GM12878 (cell line): Measurements from ENCODE around the gene TRIM62. TPM values are rescaled to one million over a fixed set of nuclear protein-coding genes. Genes with fewer than 3 reads are reported as not detected.

Experiments
- ATAC-seq: fragments of 200-7000 bp; cut with Tn5 transposase; 3 replicates; pipeline ENCODE4 v1.9.1; 2020; ENCODE audit warnings: mild to moderate bottlenecking, moderate library complexity
- BruUV-seq: library from RNA; stranded (reverse); fragments of 400-500 nt; replicated peaks from 2 replicates; lab custom pipeline; 2021; lab: Mats Ljungman, UMichigan
- CTCF ChIA-PET: fragments of 300-600 bp; sonication (Branson Sonifier 250); formaldehyde crosslinking; extraction: SDS; loops from one replicate; lab custom pipeline; 2021; ENCODE audit warnings: inconsistent platforms; lab: Yijun Ruan, JAX
- POLR2A ChIA-PET: fragments of 350-600 bp; formaldehyde crosslinking; extraction: SDS; loops from one replicate; lab custom pipeline; 2021; ENCODE audit warnings: inconsistent platforms; lab: Charles Lee
- RAD21 ChIA-PET: fragments of 300-600 bp; sonication (Branson Sonifier 250); formaldehyde crosslinking; loops from one replicate; lab custom pipeline; 2023; ENCODE audit warnings: antibody characterized with exemption; ENCODE audit not compliant: unreplicated experiment; lab: Charles Lee
- SMC1A ChIA-PET: fragments of 300-600 bp; sonication (Branson Sonifier 250); formaldehyde crosslinking; loops from one replicate; lab custom pipeline; 2023; ENCODE audit not compliant: unreplicated experiment, uncharacterized antibody; lab: Charles Lee
- DNase-seq: peaks from one replicate; pipeline ENCODE4 v3.0.0-alpha.2; 2011; ENCODE audit warnings: low read depth, low spot score
- FAIRE-seq: peaks from 3 replicates; lab custom pipeline; 2011; peaks lifted over from hg19 to GRCh38; lab: Jason Lieb, UNC
- H2AFZ ChIP-seq: 2 replicates; pipeline ENCODE4 v1.6.0; 2011; ENCODE audit warnings: low read depth, low read length, control low read depth; ENCODE audit not compliant: control insufficient read depth
- H3K27ac ChIP-seq: 2 replicates; pipeline ENCODE4 v1.5.1; 2011; ENCODE audit warnings: control low read depth; ENCODE audit not compliant: control insufficient read depth, insufficient read depth
- H3K27me3 ChIP-seq, 2 experiments: replicated peaks in 1 of 2; 2 replicates each; pipeline versions ENCODE4 v1.6.0 to v1.6.1; 2011; ENCODE audit warnings: low read length in 1 of 2; ENCODE audit not compliant: control insufficient read depth in 2 of 2, insufficient read depth in 2 of 2
- H3K36me3 ChIP-seq, 2 experiments: 2 replicates each; pipeline ENCODE4 v1.5.1; 2011; ENCODE audit warnings: low read length in 1 of 2; ENCODE audit not compliant: control insufficient read depth in 2 of 2, insufficient read depth in 2 of 2
- H3K4me1 ChIP-seq: 2 replicates; pipeline ENCODE4 v1.6.1; 2011; ENCODE audit warnings: mild to moderate bottlenecking, low read length, moderate library complexity, mixed read lengths; ENCODE audit not compliant: control insufficient read depth, insufficient read depth
- H3K4me2 ChIP-seq: 2 replicates; pipeline ENCODE4 v1.6.0; 2011; ENCODE audit warnings: control low read depth; ENCODE audit not compliant: control insufficient read depth, insufficient read depth
- H3K4me3 ChIP-seq: fragments of 200-600 bp; sonication (generic); 2 replicates; pipeline ENCODE4 v1.5.1; 2016
- H3K79me2 ChIP-seq: 2 replicates; pipeline ENCODE4 v1.6.0; 2011; ENCODE audit warnings: low read length; ENCODE audit not compliant: control insufficient read depth, insufficient read depth
- H3K9ac ChIP-seq: 2 replicates; pipeline ENCODE4 v1.8.0; 2011; ENCODE audit warnings: low read length, control low read depth, mixed read lengths; ENCODE audit not compliant: control insufficient read depth, insufficient read depth
- H3K9me3 ChIP-seq: replicated peaks from 3 replicates; pipeline ENCODE4 v1.5.1; 2011; ENCODE audit warnings: mild to moderate bottlenecking, low read length; ENCODE audit not compliant: control insufficient read depth, insufficient read depth
- H4K20me1 ChIP-seq: 2 replicates; pipeline ENCODE4 v1.6.0; 2011; ENCODE audit not compliant: control insufficient read depth, insufficient read depth
- ATF7 ChIP-seq: fragments of 450-650 bp; IDR thresholded peaks from 2 replicates; pipeline ENCODE4 v1.6.1; 2016; ENCODE audit warnings: low read depth, mild to moderate bottlenecking
- DPF2 ChIP-seq: fragments of 450-650 bp; IDR thresholded peaks from 2 replicates; pipeline ENCODE4 v1.6.1; 2017; ENCODE audit warnings: mild to moderate bottlenecking
- KAT2A ChIP-seq: conservative IDR thresholded peaks from 2 replicates; pipeline ENCODE4 v1.6.1; 2011; ENCODE audit warnings: low read depth, low read length; ENCODE audit not compliant: control insufficient read depth
- MEF2A ChIP-seq: IDR thresholded peaks from 2 replicates; pipeline ENCODE4 v1.6.1; 2011; ENCODE audit warnings: low read depth, mild to moderate bottlenecking, low read length, moderate library complexity; ENCODE audit not compliant: insufficient read depth
- NFYB ChIP-seq: IDR thresholded peaks from 2 replicates; pipeline ENCODE4 v1.6.1; 2011; ENCODE audit warnings: low read depth, mild to moderate bottlenecking, low read length, improper control_type of control experiment, moderate library complexity; ENCODE audit not compliant: insufficient read depth
- NRF1 ChIP-seq: conservative IDR thresholded peaks from 2 replicates; pipeline ENCODE4 v1.6.1; 2011; ENCODE audit warnings: mild to moderate bottlenecking, low read depth, low read length, improper control_type of control experiment
- SMAD1 ChIP-seq: fragments of 450-650 bp; IDR thresholded peaks from 2 replicates; pipeline ENCODE4 v1.6.1; 2018; ENCODE audit warnings: mild to moderate bottlenecking, low read depth; ENCODE audit not compliant: partially characterized antibody
- SMARCA5 ChIP-seq: fragments of 450-650 bp; IDR thresholded peaks from 2 replicates; pipeline ENCODE4 v1.6.1; 2017; ENCODE audit warnings: mild to moderate bottlenecking
- ZNF24 ChIP-seq: fragments of 450-650 bp; IDR thresholded peaks from 2 replicates; pipeline ENCODE4 v1.6.1; 2017; ENCODE audit warnings: antibody characterized with exemption, mild to moderate bottlenecking
- ZNF384 ChIP-seq: IDR thresholded peaks from 2 replicates; pipeline ENCODE4 v1.6.1; 2012; ENCODE audit warnings: low read depth, mild to moderate bottlenecking, low read length, improper control_type of control experiment, borderline replicate concordance
- ZSCAN29 ChIP-seq: fragments of 450-650 bp; IDR thresholded peaks from 2 replicates; pipeline ENCODE4 v1.6.1; 2017; ENCODE audit warnings: mild to moderate bottlenecking, moderate library complexity
- WGBS: methylation state at CpG from one replicate; pipeline ENCODE4 v1.1.6; 2016; ENCODE audit warnings: low lambda C conversion rate; ENCODE audit not compliant: insufficient replicate concordance, insufficient coverage; ENCODE audit errors: missing lambda C conversion rate; 5-methylcytosine and 5-hydroxymethylcytosine counted together
- in situ Hi-C: fragments of 300-500 bp; cut with MboI; formaldehyde crosslinking; loops from 9 replicates; pipeline ENCODE4 v1.14.3; 2018; ENCODE audit warnings: mixed read lengths
- intact Hi-C: fragments of 100-400 bp; cut with micrococcal nuclease; formaldehyde crosslinking; loops from one replicate; pipeline ENCODE4 v1.14.2; 2022; ENCODE audit not compliant: unreplicated experiment
- polyA plus RNA-seq, 11 experiments: library from polyadenylated mRNA; depleted of rRNA in 4 of 11; unstranded in 6 of 11; stranded (reverse) in 5 of 11; fragments of >200 nt; fragmentation: Nextera tagmentation in 4 of 11; fragmentation: Illumina TruSeq in 1 of 11; extraction: Ambion mirVana in 4 of 11; extraction: Trizol in 1 of 11; gene quantifications; 1 replicate in 1 of 11; 2 replicates in 10 of 11; pipeline versions ENCODE4 v1.2.1 to v1.2.3, GENCODE V29; 2011 to 2016; ENCODE audit warnings: inconsistent platforms in 2 of 11, missing spikeins in 2 of 11, low read depth in 1 of 11
- total RNA-seq, 4 experiments: library from RNA; depleted of rRNA in 3 of 4; stranded (reverse); fragments of >200 nt in 3 of 4; fragmentation: Illumina TruSeq in 1 of 4; extraction: Trizol in 1 of 4; gene quantifications; 2 replicates each; pipeline versions ENCODE4 v1.2.1 to v1.2.3, GENCODE V29; 2013 to 2021
- TF ChIP-seq, protein P1 (sequence below): fragments of 150-350 bp; IDR thresholded peaks from 2 replicates; pipeline ENCODE4 v1.6.1; 2016; ENCODE audit warnings: low read depth, low read length
- TF ChIP-seq, protein P2 (sequence below): fragments of 450-650 bp; IDR thresholded peaks from 2 replicates; pipeline ENCODE4 v1.6.1; 2014; ENCODE audit warnings: mild to moderate bottlenecking

TRIM62 gene
- total and polyA plus RNA-seq, 10 of the 15 experiments (the other 5 are each of a cell fraction or from before 2014, with no cell fraction given) = 0.52 to 4.2 (median 1.9) TPM

DNA sequence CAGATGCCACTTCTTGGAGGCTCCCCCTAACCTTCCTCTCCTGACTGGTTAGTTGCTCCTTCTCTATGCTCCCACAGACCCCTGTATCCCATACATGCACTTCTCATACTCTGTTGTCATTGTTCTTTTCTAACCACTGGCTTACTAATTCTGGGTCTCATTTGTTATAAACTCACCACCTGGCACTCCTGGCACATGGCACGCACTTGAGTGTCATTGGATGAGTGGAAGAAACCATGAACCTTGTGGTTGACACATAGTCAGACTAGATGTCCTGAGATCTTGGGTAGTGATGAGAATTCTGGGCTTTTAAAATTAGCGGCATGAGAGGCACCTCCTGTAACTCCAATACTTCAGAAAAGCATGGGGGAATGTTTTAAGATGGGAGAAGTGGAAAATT lies 49.3 kb downstream of the TRIM62 start:
- DNase-seq (no peak), FAIRE-seq (no peak), ATAC-seq (no peak)
- ChIA-PET POLR2A (no interaction called here), CTCF (interaction anchor here (0.9 to 2.3 kb wide), 3 partner anchors 23 to 339 kb away, joined by 3 to 8 read pairs (median 4); no protein-coding TSS in a partner anchor), SMC1A (interaction anchor here (1.1 to 1.2 kb wide), 2 partner anchors 181 to 237 kb away, joined by 3 read pairs; no protein-coding TSS in a partner anchor), RAD21 (no interaction called here)
- no peak overlapping the region for H3K4me2 ChIP-seq
- H3K36me3 ChIP-seq = no peaks in the 10 kb centered on the region
- H3K4me3 ChIP-seq = no peak overlapping the region
- H3K79me2 ChIP-seq = peaks cover 2% of the 10 kb centered on the region
- in situ Hi-C loops (no loop called here), intact Hi-C loops (no loop called here)
- no TSS peak for BruUV-seq
- peaks cover 12% of the 10 kb centered on the region for H3K4me1 ChIP-seq
- H3K27me3 ChIP-seq = no peaks in the 10 kb centered on the region
- H2AFZ ChIP-seq = no peak overlapping the region
- H3K9ac ChIP-seq = no peak overlapping the region
- TF ChIP-seq KAT2A (no peak), NFYB (0 out of 2 replicates have a peak, but pooled peaks have one; percentile 9)
- no peaks in the 10 kb centered on the region for H4K20me1 ChIP-seq
- no peaks in the 10 kb centered on the region for H3K9me3 ChIP-seq
- WGBS = 72% methylated on average over 2 of the region's 2 CpGs
- no peak overlapping the region for H3K27ac ChIP-seq

DNA sequence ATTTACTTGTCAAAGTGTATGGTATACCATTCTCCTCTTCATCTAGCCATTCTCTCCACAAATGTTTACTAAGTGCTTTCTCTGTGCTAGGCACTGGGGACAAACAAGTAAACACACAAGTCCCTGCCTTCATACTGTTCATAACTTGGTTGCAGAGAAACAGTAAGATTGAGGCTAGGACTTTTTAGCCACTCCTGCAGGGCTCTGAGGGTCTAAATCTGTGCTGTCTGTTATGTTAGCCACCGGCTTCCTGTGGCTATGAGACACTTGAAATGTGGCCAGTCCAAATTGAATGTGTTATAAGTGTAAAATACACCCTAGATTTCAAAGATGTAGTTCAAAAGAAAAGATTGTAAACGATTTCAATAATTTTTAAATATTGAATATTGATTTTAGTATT lies 50.7 kb downstream of the TRIM62 start:
- ChIA-PET POLR2A (no interaction called here), SMC1A (interaction anchor here (0.6 to 1.3 kb wide), 5 partner anchors 16 to 238 kb away, joined by 3 to 4 read pairs (median 3); no protein-coding TSS in a partner anchor), RAD21 (no interaction called here), CTCF (interaction anchor here (1.0 to 2.3 kb wide), 2 partner anchors 164 to 252 kb away, joined by 3 to 8 read pairs; no protein-coding TSS in a partner anchor)
- Histone ChIP-seq H3K36me3 (no peaks in the 10 kb centered on the region), H3K79me2 (peaks cover 10% of the 10 kb centered on the region), H3K27ac (no peak overlapping the region), H3K27me3 (no peaks in the 10 kb centered on the region), H4K20me1 (no peaks in the 10 kb centered on the region), H3K9ac (no peak overlapping the region), H3K4me1 (peaks cover 13% of the 10 kb centered on the region), H3K9me3 (no peaks in the 10 kb centered on the region), H3K4me2 (no peak overlapping the region), H2AFZ (no peak overlapping the region), H3K4me3 (no peak overlapping the region)
- no TSS peak for BruUV-seq
- FAIRE-seq (no peak), ATAC-seq (no peak), DNase-seq (no peak)
- in situ Hi-C loops = no loop called here
- WGBS = 19% methylated on average over 2 of the region's 2 CpGs
- intact Hi-C loops = no loop called here
- TF ChIP-seq, protein P1, sequence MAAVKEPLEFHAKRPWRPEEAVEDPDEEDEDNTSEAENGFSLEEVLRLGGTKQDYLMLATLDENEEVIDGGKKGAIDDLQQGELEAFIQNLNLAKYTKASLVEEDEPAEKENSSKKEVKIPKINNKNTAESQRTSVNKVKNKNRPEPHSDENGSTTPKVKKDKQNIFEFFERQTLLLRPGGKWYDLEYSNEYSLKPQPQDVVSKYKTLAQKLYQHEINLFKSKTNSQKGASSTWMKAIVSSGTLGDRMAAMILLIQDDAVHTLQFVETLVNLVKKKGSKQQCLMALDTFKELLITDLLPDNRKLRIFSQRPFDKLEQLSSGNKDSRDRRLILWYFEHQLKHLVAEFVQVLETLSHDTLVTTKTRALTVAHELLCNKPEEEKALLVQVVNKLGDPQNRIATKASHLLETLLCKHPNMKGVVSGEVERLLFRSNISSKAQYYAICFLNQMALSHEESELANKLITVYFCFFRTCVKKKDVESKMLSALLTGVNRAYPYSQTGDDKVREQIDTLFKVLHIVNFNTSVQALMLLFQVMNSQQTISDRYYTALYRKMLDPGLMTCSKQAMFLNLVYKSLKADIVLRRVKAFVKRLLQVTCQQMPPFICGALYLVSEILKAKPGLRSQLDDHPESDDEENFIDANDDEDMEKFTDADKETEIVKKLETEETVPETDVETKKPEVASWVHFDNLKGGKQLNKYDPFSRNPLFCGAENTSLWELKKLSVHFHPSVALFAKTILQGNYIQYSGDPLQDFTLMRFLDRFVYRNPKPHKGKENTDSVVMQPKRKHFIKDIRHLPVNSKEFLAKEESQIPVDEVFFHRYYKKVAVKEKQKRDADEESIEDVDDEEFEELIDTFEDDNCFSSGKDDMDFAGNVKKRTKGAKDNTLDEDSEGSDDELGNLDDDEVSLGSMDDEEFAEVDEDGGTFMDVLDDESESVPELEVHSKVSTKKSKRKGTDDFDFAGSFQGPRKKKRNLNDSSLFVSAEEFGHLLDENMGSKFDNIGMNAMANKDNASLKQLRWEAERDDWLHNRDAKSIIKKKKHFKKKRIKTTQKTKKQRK = no peak
- no peak for TF ChIP-seq SMARCA5
- TF ChIP-seq SMAD1 = no peak
- TF ChIP-seq DPF2 = no peak
- TF ChIP-seq ZNF384 = no peak
- TF ChIP-seq NFYB = no peak
- no peak for TF ChIP-seq MEF2A
- no peak for TF ChIP-seq ZNF24
- TF ChIP-seq, protein P2, sequence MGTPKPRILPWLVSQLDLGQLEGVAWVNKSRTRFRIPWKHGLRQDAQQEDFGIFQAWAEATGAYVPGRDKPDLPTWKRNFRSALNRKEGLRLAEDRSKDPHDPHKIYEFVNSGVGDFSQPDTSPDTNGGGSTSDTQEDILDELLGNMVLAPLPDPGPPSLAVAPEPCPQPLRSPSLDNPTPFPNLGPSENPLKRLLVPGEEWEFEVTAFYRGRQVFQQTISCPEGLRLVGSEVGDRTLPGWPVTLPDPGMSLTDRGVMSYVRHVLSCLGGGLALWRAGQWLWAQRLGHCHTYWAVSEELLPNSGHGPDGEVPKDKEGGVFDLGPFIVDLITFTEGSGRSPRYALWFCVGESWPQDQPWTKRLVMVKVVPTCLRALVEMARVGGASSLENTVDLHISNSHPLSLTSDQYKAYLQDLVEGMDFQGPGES = no peak
- TF ChIP-seq ZSCAN29 = no peak
- TF ChIP-seq ATF7 = no peak
- no peak for TF ChIP-seq NRF1
